ENCODE data around the gene SMCHD1.

GRCh38 chr18:2644535-2644934 is 11.0 kb upstream of the SMCHD1 start:
- no peak for TF ChIP-seq CTCF (IDR thresholded peaks at IDR 0.05)
- no peak for TF ChIP-seq POLR2A (IDR thresholded peaks at IDR 0.05)

All from lower leg skin (tissue), 3 donors.